Cardiac muscle cell (in vitro differentiated cells and primary cell): ENCODE measurements around the gene EIF2A. TPM values are rescaled to one million over a fixed set of nuclear protein-coding genes. Genes with fewer than 3 reads are reported as not detected.

Experiments
- DNase-seq, 2 donors: peaks; one replicate each; pipeline versions ENCODE4 v3.0.0 to v3.0.0-alpha.2; 2010 to 2017; ENCODE audit warnings: low read depth in 1 of 2, low spot score in 1 of 2
- H3K27ac ChIP-seq: fragments of 200-600 bp; sonication (generic); 2 replicates; pipeline ENCODE4 v1.5.1; 2016
- H3K27me3 ChIP-seq: fragments of 200-600 bp; sonication (generic); 2 replicates; pipeline ENCODE4 v1.6.0; 2016; ENCODE audit warnings: control low read depth
- H3K36me3 ChIP-seq: fragments of 200-600 bp; sonication (generic); 2 replicates; pipeline ENCODE4 v1.5.1; 2016; ENCODE audit warnings: control low read depth
- H3K4me1 ChIP-seq: fragments of 200-600 bp; sonication (generic); 2 replicates; pipeline ENCODE4 v1.8.1; 2017; ENCODE audit warnings: low read depth, mild to moderate bottlenecking, mixed run types
- H3K4me3 ChIP-seq: fragments of 200-600 bp; sonication (generic); 2 replicates; pipeline ENCODE4 v1.5.1; 2016; ENCODE audit warnings: mild to moderate bottlenecking
- H3K9me3 ChIP-seq: fragments of 200-600 bp; sonication (generic); 2 replicates; pipeline ENCODE4 v1.5.1; 2017; ENCODE audit warnings: low read depth, mild to moderate bottlenecking, control low read depth
- CTCF ChIP-seq: IDR thresholded peaks from 2 replicates; pipeline ENCODE4 v1.5.1; 2012; ENCODE audit warnings: low read depth, mild to moderate bottlenecking, low read length
- polyA plus RNA-seq: library from polyadenylated mRNA; unstranded; fragments of >200 nt; fragmentation: Nextera tagmentation; extraction: Ambion mirVana; gene quantifications from 2 replicates; pipeline ENCODE4 v1.2.1, GENCODE V29; 2016
- total RNA-seq: library from RNA; depleted of rRNA; stranded (reverse); fragments of >200 nt; gene quantifications from 2 replicates; pipeline ENCODE4 v1.2.3, GENCODE V29; 2016

The EIF2A gene
- total and polyA plus RNA-seq, 2 experiments from 2014 or later: 40.5 to 49.5 TPM

- DNase-seq: no peak
- TF ChIP-seq CTCF: no peak
- H3K27me3 ChIP-seq: no peaks in the 10 kb centered on the region
- no peaks in the 10 kb centered on the region for H3K9me3 ChIP-seq
- H3K4me1 ChIP-seq: no peaks in the 10 kb centered on the region
- H3K4me3 ChIP-seq: no peak overlapping the region
- no peak overlapping the region for H3K27ac ChIP-seq
- H3K36me3 ChIP-seq: no peaks in the 10 kb centered on the region
These were observed 11.4 kb upstream of the EIF2A start for GRCh38 chr3:150535204-150535603.

- no peak overlapping the region for H3K27ac ChIP-seq
- TF ChIP-seq CTCF: no peak
- no peak for DNase-seq
- no peaks in the 10 kb centered on the region for H3K4me1 ChIP-seq
- no peak overlapping the region for H3K4me3 ChIP-seq
- no peaks in the 10 kb centered on the region for H3K27me3 ChIP-seq
- peaks cover 9% of the 10 kb centered on the region for H3K36me3 ChIP-seq
- no peaks in the 10 kb centered on the region for H3K9me3 ChIP-seq
These were observed 8.0 kb upstream of the EIF2A start for GRCh38 chr3:150538324-150539208.

- no peaks in the 10 kb centered on the region for H3K27me3 ChIP-seq
- H3K4me1 ChIP-seq: peaks cover 9% of the 10 kb centered on the region
- H3K27ac ChIP-seq: no peak overlapping the region
- no peaks in the 10 kb centered on the region for H3K9me3 ChIP-seq
- no peak for DNase-seq
- no peak overlapping the region for H3K4me3 ChIP-seq
- no peak for TF ChIP-seq CTCF
- peaks cover 15% of the 10 kb centered on the region for H3K36me3 ChIP-seq
These were observed 6.3 kb upstream of the EIF2A start for GRCh38 chr3:150540297-150540696.

GRCh38 chr3:150540991-150541390, 5.6 kb upstream of the EIF2A start:
- Histone ChIP-seq H3K27me3 (no peaks in the 10 kb centered on the region), H3K4me3 (no peak overlapping the region), H3K27ac (no peak overlapping the region), H3K4me1 (peaks cover 9% of the 10 kb centered on the region), H3K36me3 (peaks cover 15% of the 10 kb centered on the region), H3K9me3 (no peaks in the 10 kb centered on the region)
- DNase-seq: no peak
- no peak for TF ChIP-seq CTCF

- Histone ChIP-seq H3K27ac (no peak overlapping the region), H3K4me3 (no peak overlapping the region), H3K4me1 (peaks cover 16% of the 10 kb centered on the region), H3K36me3 (peaks cover 15% of the 10 kb centered on the region), H3K9me3 (no peaks in the 10 kb centered on the region), H3K27me3 (no peaks in the 10 kb centered on the region)
- no peak for TF ChIP-seq CTCF
- DNase-seq: no peak
These were observed 3.5 kb upstream of the EIF2A start for GRCh38 chr3:150543128-150543527.
